ENCODE measurements around the gene PPP3CB.

GRCh38 chr10:73398024-73398423 lies 97.8 kb downstream of the PPP3CB start:
- no peak for TF ChIP-seq POLR2A (IDR thresholded peaks at IDR 0.05; ENCODE audit: low read depth, low read length)
- TF ChIP-seq, protein P1, sequence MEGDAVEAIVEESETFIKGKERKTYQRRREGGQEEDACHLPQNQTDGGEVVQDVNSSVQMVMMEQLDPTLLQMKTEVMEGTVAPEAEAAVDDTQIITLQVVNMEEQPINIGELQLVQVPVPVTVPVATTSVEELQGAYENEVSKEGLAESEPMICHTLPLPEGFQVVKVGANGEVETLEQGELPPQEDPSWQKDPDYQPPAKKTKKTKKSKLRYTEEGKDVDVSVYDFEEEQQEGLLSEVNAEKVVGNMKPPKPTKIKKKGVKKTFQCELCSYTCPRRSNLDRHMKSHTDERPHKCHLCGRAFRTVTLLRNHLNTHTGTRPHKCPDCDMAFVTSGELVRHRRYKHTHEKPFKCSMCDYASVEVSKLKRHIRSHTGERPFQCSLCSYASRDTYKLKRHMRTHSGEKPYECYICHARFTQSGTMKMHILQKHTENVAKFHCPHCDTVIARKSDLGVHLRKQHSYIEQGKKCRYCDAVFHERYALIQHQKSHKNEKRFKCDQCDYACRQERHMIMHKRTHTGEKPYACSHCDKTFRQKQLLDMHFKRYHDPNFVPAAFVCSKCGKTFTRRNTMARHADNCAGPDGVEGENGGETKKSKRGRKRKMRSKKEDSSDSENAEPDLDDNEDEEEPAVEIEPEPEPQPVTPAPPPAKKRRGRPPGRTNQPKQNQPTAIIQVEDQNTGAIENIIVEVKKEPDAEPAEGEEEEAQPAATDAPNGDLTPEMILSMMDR (IDR thresholded peaks at IDR 0.05; ENCODE audit: extremely low read depth in 1 of 2, insufficient read depth in 1 of 2, low read depth in 1 of 2, low read length in 2 of 2), result no peak
- TF ChIP-seq EZH2 (IDR thresholded peaks at IDR 0.05; ENCODE audit: borderline replicate concordance, low read depth, low read length, severe bottlenecking), result no peak
- TF ChIP-seq JUN (IDR thresholded peaks at IDR 0.05; ENCODE audit: borderline replicate concordance, insufficient read depth, insufficient read length, low read depth), result no peak
- TF ChIP-seq, protein P2, sequence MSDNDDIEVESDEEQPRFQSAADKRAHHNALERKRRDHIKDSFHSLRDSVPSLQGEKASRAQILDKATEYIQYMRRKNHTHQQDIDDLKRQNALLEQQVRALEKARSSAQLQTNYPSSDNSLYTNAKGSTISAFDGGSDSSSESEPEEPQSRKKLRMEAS (IDR thresholded peaks at IDR 0.05; ENCODE audit: insufficient read depth, insufficient read length), result no peak

Data from endothelial cell of umbilical vein (primary cell).